ENCODE data around the gene ZSCAN29. TPM values are rescaled to one million over a fixed set of nuclear protein-coding genes. Genes with fewer than 3 reads are reported as not detected.

ZSCAN29 gene
- total RNA-seq, 1 donor, result 26.3 TPM

DNA sequence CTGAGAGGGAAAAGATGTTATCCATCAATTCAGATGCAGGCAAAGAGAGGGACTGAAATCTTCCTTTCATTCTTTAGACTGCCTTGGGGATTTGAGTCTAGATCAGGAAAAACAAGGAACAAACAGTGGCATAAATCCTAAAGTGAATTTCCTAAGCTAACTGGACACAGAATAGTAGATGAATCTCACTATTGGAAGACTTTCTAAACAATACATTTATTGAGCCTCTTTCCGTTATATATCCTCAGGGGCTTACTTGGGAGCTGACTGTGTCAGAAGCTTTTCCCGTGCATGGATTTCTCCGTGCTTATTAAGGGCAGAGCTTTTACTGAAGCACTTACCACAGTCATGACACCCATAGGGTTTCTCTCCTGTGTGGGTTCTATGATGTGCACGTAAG, 10.0 kb downstream of the ZSCAN29 start:
- TF ChIP-seq, protein P1, sequence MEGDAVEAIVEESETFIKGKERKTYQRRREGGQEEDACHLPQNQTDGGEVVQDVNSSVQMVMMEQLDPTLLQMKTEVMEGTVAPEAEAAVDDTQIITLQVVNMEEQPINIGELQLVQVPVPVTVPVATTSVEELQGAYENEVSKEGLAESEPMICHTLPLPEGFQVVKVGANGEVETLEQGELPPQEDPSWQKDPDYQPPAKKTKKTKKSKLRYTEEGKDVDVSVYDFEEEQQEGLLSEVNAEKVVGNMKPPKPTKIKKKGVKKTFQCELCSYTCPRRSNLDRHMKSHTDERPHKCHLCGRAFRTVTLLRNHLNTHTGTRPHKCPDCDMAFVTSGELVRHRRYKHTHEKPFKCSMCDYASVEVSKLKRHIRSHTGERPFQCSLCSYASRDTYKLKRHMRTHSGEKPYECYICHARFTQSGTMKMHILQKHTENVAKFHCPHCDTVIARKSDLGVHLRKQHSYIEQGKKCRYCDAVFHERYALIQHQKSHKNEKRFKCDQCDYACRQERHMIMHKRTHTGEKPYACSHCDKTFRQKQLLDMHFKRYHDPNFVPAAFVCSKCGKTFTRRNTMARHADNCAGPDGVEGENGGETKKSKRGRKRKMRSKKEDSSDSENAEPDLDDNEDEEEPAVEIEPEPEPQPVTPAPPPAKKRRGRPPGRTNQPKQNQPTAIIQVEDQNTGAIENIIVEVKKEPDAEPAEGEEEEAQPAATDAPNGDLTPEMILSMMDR (IDR thresholded peaks at IDR 0.05; ENCODE audit: insufficient read depth, low read depth, low read length), result no peak
- no peak for DNase-seq (ENCODE audit: low read depth)
- H3K4me3 ChIP-seq (ENCODE audit: low read depth, low read length), result no peak overlapping the region

DNA sequence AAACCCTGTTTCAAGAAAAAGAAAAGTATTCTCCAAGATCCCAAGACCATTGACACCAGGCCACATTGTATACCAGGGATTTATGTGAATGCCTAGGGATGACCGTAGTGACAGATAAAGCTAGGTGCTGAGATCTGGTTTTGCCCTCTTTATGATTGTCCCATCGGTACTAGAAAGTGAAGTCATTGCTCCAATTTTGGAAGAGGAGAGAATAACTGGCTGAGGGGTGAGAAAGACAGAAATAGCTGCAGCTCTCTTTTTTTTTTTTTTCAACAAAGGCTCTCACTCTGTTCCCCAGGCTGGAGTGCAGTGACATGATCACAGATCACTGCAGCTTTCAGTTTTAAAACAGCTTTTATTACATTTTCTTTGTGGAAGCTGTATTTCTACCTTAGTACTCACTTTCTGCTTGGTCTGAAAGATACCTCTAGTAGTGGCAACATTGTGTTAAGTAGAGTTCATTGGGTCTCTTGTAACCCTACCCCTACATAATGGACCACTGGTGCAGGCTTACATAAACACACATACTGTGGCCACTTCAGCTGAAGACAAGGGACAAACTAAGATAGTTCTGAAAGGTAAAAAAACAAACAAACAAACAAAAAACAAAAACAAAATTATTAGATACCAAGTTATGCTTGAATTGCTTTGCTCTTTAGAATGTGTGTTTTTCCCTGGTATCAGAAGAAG, 18.0 kb downstream of the ZSCAN29 start:
- TF ChIP-seq, protein P1 (IDR thresholded peaks at IDR 0.05; ENCODE audit: insufficient read depth, low read depth, low read length), result no peak
- H3K4me3 ChIP-seq (ENCODE audit: low read depth, low read length), result no peak overlapping the region
- no peak for DNase-seq (ENCODE audit: low read depth)

DNA sequence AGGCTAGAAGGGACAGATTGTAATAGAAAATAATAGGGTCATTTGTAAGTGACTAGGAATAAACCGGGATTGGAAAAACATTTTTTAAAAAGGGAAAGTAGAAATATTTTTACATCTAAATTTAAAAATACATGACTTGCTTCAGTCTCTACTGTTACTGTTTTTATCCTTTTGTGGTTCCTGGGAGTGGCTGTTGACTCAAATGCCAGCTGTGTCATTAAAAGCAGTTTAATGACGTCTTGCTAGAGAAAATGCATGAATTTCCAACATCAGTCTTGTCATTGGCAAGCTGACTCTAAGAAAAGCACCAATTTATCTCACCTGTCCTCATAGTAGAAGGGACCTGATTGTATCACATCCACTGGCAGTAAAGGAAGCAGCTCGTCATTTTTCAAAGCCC, 23.7 kb downstream of the ZSCAN29 start:
- no peak for DNase-seq (ENCODE audit: low read depth)
- H3K4me3 ChIP-seq (ENCODE audit: low read depth, low read length), result no peak overlapping the region
- TF ChIP-seq, protein P1 (IDR thresholded peaks at IDR 0.05; ENCODE audit: insufficient read depth, low read depth, low read length), result no peak

DNA sequence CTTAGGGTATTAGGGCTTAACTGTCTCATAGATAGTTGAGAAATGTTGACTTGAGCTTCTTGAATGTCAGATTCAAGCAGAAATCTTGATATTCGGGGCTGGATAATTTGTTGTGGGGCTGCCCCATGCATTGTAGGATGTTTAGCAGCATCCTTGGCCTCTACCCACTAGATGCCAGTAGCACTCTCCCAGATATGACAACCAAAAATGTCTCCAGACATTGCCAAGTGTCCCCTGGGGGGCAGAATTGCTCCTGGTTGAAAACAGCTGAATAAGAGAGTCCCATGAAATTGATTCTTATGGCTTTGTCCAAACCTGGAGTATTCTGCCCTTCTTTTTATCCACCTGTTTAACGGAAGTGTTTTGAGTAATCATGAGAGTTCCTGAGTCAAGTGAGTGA, 24.5 kb downstream of the ZSCAN29 start:
- no peak overlapping the region for H3K4me3 ChIP-seq (ENCODE audit: low read depth, low read length)
- DNase-seq (ENCODE audit: low read depth), result no peak
- TF ChIP-seq, protein P1 (IDR thresholded peaks at IDR 0.05; ENCODE audit: insufficient read depth, low read depth, low read length), result no peak

DNA sequence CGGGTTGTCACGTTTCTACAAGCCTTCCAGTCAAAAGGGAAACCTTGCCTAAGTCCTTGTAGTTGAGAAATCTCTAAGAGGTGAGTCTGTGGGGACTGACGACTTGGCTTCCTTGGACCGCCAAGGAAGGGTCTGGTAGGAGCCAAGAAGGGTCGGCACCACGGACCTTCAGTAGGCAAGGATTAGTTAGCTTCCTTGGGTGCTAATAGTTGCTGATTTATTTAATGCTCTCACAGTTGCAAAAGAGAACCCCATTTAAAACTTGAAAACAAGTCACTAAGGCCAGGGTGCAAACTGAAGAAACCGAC, 40.1 kb downstream of the ZSCAN29 start:
- H3K4me3 ChIP-seq (ENCODE audit: low read depth, low read length), result peak overlapping the region; percentile 90
- TF ChIP-seq, protein P1 (IDR thresholded peaks at IDR 0.05; ENCODE audit: insufficient read depth, low read depth, low read length), result no peak
- no peak for DNase-seq (ENCODE audit: low read depth)

DNA sequence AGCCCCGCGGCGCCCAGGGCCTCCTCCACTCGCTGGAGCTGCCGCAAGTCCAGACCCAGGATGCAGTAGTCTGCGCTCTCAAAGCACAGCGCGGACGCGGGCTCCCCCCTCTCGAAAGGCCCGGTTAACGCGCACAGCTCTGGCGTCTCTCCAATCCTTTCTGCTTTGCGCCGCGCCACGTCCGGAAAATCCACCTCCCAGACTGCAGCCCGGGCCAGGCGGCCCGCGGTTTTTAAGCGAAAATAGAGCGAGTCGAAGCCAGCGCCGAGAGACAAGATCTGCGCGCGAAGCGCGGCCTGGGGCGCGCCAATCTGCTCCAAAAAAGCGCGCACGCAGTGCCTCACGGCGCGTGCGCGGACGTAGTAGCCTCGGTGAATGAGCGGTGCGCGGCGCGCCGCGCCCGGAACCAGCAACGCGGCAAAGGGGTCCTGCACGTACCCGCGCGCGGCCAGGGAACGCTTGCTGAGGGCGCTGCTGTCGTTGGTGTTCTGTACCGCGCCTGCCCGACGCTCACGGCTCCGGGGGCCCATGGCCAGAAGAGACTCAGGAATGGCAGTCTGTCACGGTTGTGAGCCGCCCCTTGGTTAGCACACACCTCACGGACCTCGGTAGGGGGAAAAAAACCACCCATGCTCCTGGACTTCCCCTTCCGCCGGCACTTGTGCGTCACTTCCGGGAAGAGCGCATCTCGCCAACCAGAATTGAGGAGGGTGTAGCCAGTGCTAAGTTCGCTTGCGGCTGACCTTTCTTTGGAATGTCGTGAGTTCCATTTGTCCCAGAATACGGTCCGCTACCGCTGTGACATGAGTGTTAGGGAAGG, 40.7 kb downstream of the ZSCAN29 start, which contains the start of gene LCMT2:
LCMT2 (minus strand) TSS at position 614 of the 820 bp plus-strand sequence; CDS start at position 530, 84 bp downstream.
- peak; percentile 93 for DNase-seq (ENCODE audit: low read depth)
- H3K4me3 ChIP-seq (ENCODE audit: low read depth, low read length), result peak within 1 kb of the TSS; percentile 90
- TF ChIP-seq, protein P1 (IDR thresholded peaks at IDR 0.05; ENCODE audit: insufficient read depth, low read depth, low read length), result no peak
